HCT116 (cell line): Measurements from ENCODE around the gene GRM8. TPM values are rescaled to one million over a fixed set of nuclear protein-coding genes. Genes with fewer than 3 reads are reported as not detected.

Source experiments
- ATAC-seq: fragments of 200-7000 bp; cut with Tn5 transposase; 2 replicates; pipeline ENCODE4 v1.9.1; 2020; ENCODE audit warnings: mild to moderate bottlenecking, moderate library complexity
- BruUV-seq: library from RNA; stranded (reverse); fragments of 400-500 nt; replicated peaks from 2 replicates; lab custom pipeline; 2021; lab: Mats Ljungman, UMichigan
- CTCF ChIA-PET: fragments of 300-600 bp; sonication (Branson Sonifier 250); formaldehyde crosslinking; loops from one replicate; lab custom pipeline; 2021; ENCODE audit warnings: antibody characterized with exemption; lab: Charles Lee
- POLR2A ChIA-PET: fragments of 300-600, 350-600 bp; sonication (Branson Sonifier 250); formaldehyde crosslinking; loops from one replicate; lab custom pipeline; 2021; ENCODE audit warnings: antibody characterized with exemption; lab: Charles Lee
- RAD21 ChIA-PET, 2 experiments: fragments of 300-600 bp; sonication (Branson Sonifier 250); formaldehyde crosslinking; loops; one replicate each; lab custom pipeline; 2023; ENCODE audit warnings: low total read pairs in 2 of 2; ENCODE audit not compliant: uncharacterized antibody in 2 of 2, unreplicated experiment in 2 of 2, low non-redundant PET in 1 of 2; lab: Charles Lee
- DNase-seq: peaks from one replicate; pipeline ENCODE4 v3.0.0-alpha.2; 2010; ENCODE audit warnings: low read depth, low spot score
- H2AFZ ChIP-seq: fragments of 200-600 bp; shearing (Covaris generic), sonication (generic); 2 replicates; pipeline ENCODE4 v1.6.1; 2017; ENCODE audit warnings: low read depth, mixed run types, mixed read lengths, antibody characterized with exemption, low read length; ENCODE audit not compliant: poor library complexity, severe bottlenecking
- H3K27ac ChIP-seq: 2 replicates; pipeline ENCODE4 v1.5.1; 2012; ENCODE audit warnings: low read depth, low read length
- H3K27me3 ChIP-seq: fragments of 200-600 bp; sonication (generic); 2 replicates; pipeline ENCODE4 v1.6.1; 2016; ENCODE audit warnings: mixed run types, low read length, mixed read lengths; ENCODE audit not compliant: insufficient read depth
- H3K36me3 ChIP-seq, 2 experiments: fragments of 200-500 bp in 1 of 2; fragments of 200-600 bp in 1 of 2; sonication (Bioruptor generic) in 1 of 2; sonication (generic) in 1 of 2; 2 replicates each; pipeline versions ENCODE4 v1.5.1 to v1.6.1; 2014 to 2016; ENCODE audit warnings: low read length in 2 of 2, inconsistent platforms in 1 of 2, mixed read lengths in 1 of 2, mixed run types in 1 of 2; ENCODE audit not compliant: insufficient read depth in 2 of 2, control insufficient read depth in 1 of 2
- H3K4me1 ChIP-seq, 2 experiments: fragments of 200-600 bp in 1 of 2; sonication (generic) in 1 of 2; 2 replicates each; pipeline versions ENCODE4 v1.5.1 to v1.6.1; 2012 to 2017; ENCODE audit warnings: low read length in 2 of 2, inconsistent platforms in 1 of 2, mild to moderate bottlenecking in 1 of 2, mixed read lengths in 1 of 2, mixed run types in 1 of 2, moderate library complexity in 1 of 2; ENCODE audit not compliant: insufficient read depth in 2 of 2, control insufficient read depth in 1 of 2
- H3K4me2 ChIP-seq: fragments of 200-600 bp; sonication (generic); 2 replicates; pipeline ENCODE4 v1.6.1; 2017; ENCODE audit warnings: mixed run types, low read length, mixed read lengths
- H3K4me3 ChIP-seq, 2 experiments: fragments of 200-600 bp in 1 of 2; sonication (generic) in 1 of 2; replicated peaks in 1 of 2; 2 replicates each; pipeline ENCODE4 v1.5.1; 2011 to 2016; ENCODE audit warnings: low read length in 2 of 2, control low read depth in 1 of 2, low read depth in 1 of 2, mild to moderate bottlenecking in 1 of 2, mixed read lengths in 1 of 2, mixed run types in 1 of 2
- H3K79me2 ChIP-seq: fragments of 200-600 bp; sonication (generic); 2 replicates; pipeline ENCODE4 v1.6.1; 2017; ENCODE audit warnings: mild to moderate bottlenecking, mixed run types, low read length, moderate library complexity, mixed read lengths; ENCODE audit not compliant: insufficient read depth
- H3K9ac ChIP-seq: fragments of 200-600 bp; sonication (generic); 2 replicates; pipeline ENCODE4 v1.6.1; 2016; ENCODE audit warnings: low read length, mixed read lengths
- H3K9me2 ChIP-seq: fragments of 200-600 bp; sonication (generic), shearing (Covaris generic); 2 replicates; pipeline ENCODE4 v1.6.1; 2017; ENCODE audit warnings: mixed run types, mild to moderate bottlenecking, moderate library complexity; ENCODE audit not compliant: insufficient read depth
- H3K9me3 ChIP-seq, 2 experiments: fragments of 200-500 bp in 1 of 2; fragments of 200-600 bp in 1 of 2; sonication (Bioruptor generic) in 1 of 2; sonication (generic) in 1 of 2; 2 replicates each; pipeline ENCODE4 v1.6.1; 2014 to 2017; ENCODE audit warnings: low read length in 2 of 2, mixed read lengths in 2 of 2, inconsistent platforms in 1 of 2, low read depth in 1 of 2, mild to moderate bottlenecking in 1 of 2, mixed run types in 1 of 2, moderate library complexity in 1 of 2; ENCODE audit not compliant: control insufficient read depth in 1 of 2, insufficient read depth in 1 of 2
- H4K20me1 ChIP-seq: fragments of 200-600 bp; sonication (generic), shearing (Covaris generic); 2 replicates; pipeline ENCODE4 v1.6.1; 2017; ENCODE audit warnings: mixed run types, mild to moderate bottlenecking, moderate library complexity; ENCODE audit not compliant: insufficient read depth
- ATF3 ChIP-seq: IDR thresholded peaks from 2 replicates; pipeline ENCODE4 v1.6.1; 2012
- CBX3 ChIP-seq: IDR thresholded peaks from 2 replicates; pipeline ENCODE4 v1.6.1; 2012; ENCODE audit warnings: low read depth
- CTCF ChIP-seq, 3 experiments: fragments of 200-600 bp in 1 of 3; sonication (generic) in 1 of 3; IDR thresholded peaks in 2 of 3; conservative IDR thresholded peaks in 1 of 3; 2 replicates each; pipeline ENCODE4 v1.5.1; 2012 to 2017; ENCODE audit warnings: low read depth in 2 of 3, low read length in 2 of 3, antibody characterized with exemption in 1 of 3, borderline replicate concordance in 1 of 3, control low read depth in 1 of 3, mild to moderate bottlenecking in 1 of 3, mixed read lengths in 1 of 3, mixed run types in 1 of 3, moderate library complexity in 1 of 3; ENCODE audit not compliant: insufficient read depth in 1 of 3
- EGR1 ChIP-seq: IDR thresholded peaks from 2 replicates; pipeline ENCODE4 v1.6.1; 2012; ENCODE audit warnings: low read depth
- ELF1 ChIP-seq: IDR thresholded peaks from 2 replicates; pipeline ENCODE4 v1.6.1; 2012; ENCODE audit warnings: low read depth, borderline replicate concordance
- EZH2phosphoT487 ChIP-seq: fragments of 200-600 bp; IDR thresholded peaks from 2 replicates; pipeline ENCODE4 v1.6.1; 2018; ENCODE audit warnings: antibody characterized with exemption, borderline replicate concordance
- FOSL1 ChIP-seq: IDR thresholded peaks from 2 replicates; pipeline ENCODE4 v1.6.1; 2012; ENCODE audit warnings: low read depth
- JUND ChIP-seq: IDR thresholded peaks from 2 replicates; pipeline ENCODE4 v1.6.1; 2012
- MAX ChIP-seq: IDR thresholded peaks from 2 replicates; pipeline ENCODE4 v1.6.1; 2012
- RAD21 ChIP-seq: IDR thresholded peaks from 2 replicates; pipeline ENCODE4 v1.6.1; 2012; ENCODE audit warnings: low read depth, mild to moderate bottlenecking
- SIN3A ChIP-seq: IDR thresholded peaks from 2 replicates; pipeline ENCODE4 v1.6.1; 2012; ENCODE audit warnings: low read depth
- SRF ChIP-seq: IDR thresholded peaks from 2 replicates; pipeline ENCODE4 v1.6.1; 2012; ENCODE audit warnings: low read depth
- ZBTB33 ChIP-seq: IDR thresholded peaks from 2 replicates; pipeline ENCODE4 v1.6.1; 2011; ENCODE audit warnings: mild to moderate bottlenecking, low read length, moderate library complexity; ENCODE audit not compliant: insufficient replicate concordance; ENCODE audit errors: extremely low read depth
- ZFX ChIP-seq: fragments of 450-650 bp; IDR thresholded peaks from 2 replicates; pipeline ENCODE4 v1.6.1; 2017
- ZNF274 ChIP-seq: fragments of 200-500 bp; sonication (Bioruptor generic); IDR thresholded peaks from 2 replicates; pipeline ENCODE4 v1.6.1; 2014; ENCODE audit warnings: mild to moderate bottlenecking, low read depth, low read length, inconsistent platforms
- intact Hi-C: fragments of 100-400 bp; cut with micrococcal nuclease; formaldehyde crosslinking; loops from 2 replicates; pipeline ENCODE4 v1.10.0; 2022
- total RNA-seq: library from RNA; stranded (reverse); gene quantifications from one replicate; pipeline ENCODE4 v1.2.1, GENCODE V29; 2021; ENCODE audit not compliant: unreplicated experiment

The GRM8 gene
- total RNA-seq, 1 experiment from 2014 or later: 0.05 TPM

GRCh38 chr7:127287133-127287532 lies 34.4 kb upstream of the GRM8 start:
- DNase-seq (no peak), ATAC-seq (no peak)
- no peaks in the 10 kb centered on the region for H3K4me1 ChIP-seq
- H3K27me3 ChIP-seq: peaks cover 28% of the 10 kb centered on the region
- no peaks in the 10 kb centered on the region for H3K9me3 ChIP-seq
- intact Hi-C loops: loop anchor here (10.0 kb wide), 1 partner anchor 58 kb away; no protein-coding TSS in a partner anchor
- H3K9ac ChIP-seq: no peak overlapping the region
- ChIA-PET CTCF (no interaction called here), RAD21 (no interaction called here), POLR2A (no interaction called here)
- H3K9me2 ChIP-seq: no peaks in the 10 kb centered on the region
- no TSS peak for BruUV-seq
- no peaks in the 10 kb centered on the region for H3K36me3 ChIP-seq
- H3K4me2 ChIP-seq: no peak overlapping the region
- no peaks in the 10 kb centered on the region for H3K79me2 ChIP-seq
- H4K20me1 ChIP-seq: no peaks in the 10 kb centered on the region
- H3K4me3 ChIP-seq: no peak overlapping the region
- no peak overlapping the region for H3K27ac ChIP-seq
- no peak overlapping the region for H2AFZ ChIP-seq
- TF ChIP-seq SRF: no peak
- no peak for TF ChIP-seq ZNF274
- no peak for TF ChIP-seq EZH2phosphoT487
- TF ChIP-seq FOSL1: no peak
- no peak for TF ChIP-seq JUND
- TF ChIP-seq EGR1: no peak
- no peak for TF ChIP-seq RAD21
- TF ChIP-seq ZBTB33: no peak
- no peak for TF ChIP-seq ELF1
- TF ChIP-seq CTCF (IDR thresholded peaks at IDR 0.05 in 2 of 3, conservative IDR thresholded peaks at IDR 0.05 in 1 of 3; ENCODE audit: borderline replicate concordance in 1 of 3, insufficient read depth in 1 of 3, low read depth in 2 of 3, low read length in 2 of 3): no peak
- no peak for TF ChIP-seq MAX
- no peak for TF ChIP-seq CBX3
- no peak for TF ChIP-seq ATF3
- TF ChIP-seq SIN3A: no peak
- no peak for TF ChIP-seq ZFX
